IPS-18c (cell line): ENCODE measurements around the gene TBL2.
"Not testable (repeated sequence)": the region's sequence is repeated elsewhere in the genome, so short reads cannot be mapped to it uniquely, and the experiment has no call there.

Experiments used
- H3K4me3 ChIP-seq: 2 replicates; pipeline ENCODE4 v1.7.0; 2013; ENCODE audit warnings: low read depth, mild to moderate bottlenecking, low read length, moderate library complexity; ENCODE audit not compliant: insufficient read depth
- H3K9me3 ChIP-seq: one replicate; pipeline ENCODE4 v1.6.1; 2013; ENCODE audit warnings: mild to moderate bottlenecking, low read length, moderate library complexity; ENCODE audit not compliant: control insufficient read depth, insufficient read depth

Gene TBL2

GRCh38 chr7:73578342-73579128 lies at the start of gene TBL2:
Gene TBL2 (minus strand): TSS chr7:73578579. CDS start chr7:73578549, 30 bp downstream.
- H3K4me3 ChIP-seq: peak within 1 kb of the TSS; percentile 91
- no peaks in the 10 kb centered on the region for H3K9me3 ChIP-seq

GRCh38 chr7:73626814-73627213 lies 48.4 kb upstream of the TBL2 start:
- H3K4me3 ChIP-seq: no peak overlapping the region
- H3K9me3 ChIP-seq: no peaks in the 10 kb centered on the region

GRCh38 chr7:73625276-73625675 lies 46.9 kb upstream of the TBL2 start:
- Histone ChIP-seq H3K4me3 (no peak overlapping the region), H3K9me3 (no peaks in the 10 kb centered on the region)

- Histone ChIP-seq H3K4me3 (no peak overlapping the region), H3K9me3 (no peaks in the 10 kb centered on the region)
Observed at GRCh38 chr7:73624669-73625001, 46.3 kb upstream of the TBL2 start.

GRCh38 chr7:73623798-73624668 lies 45.7 kb upstream of the TBL2 start, which contains the start of gene MLXIPL:
Gene MLXIPL (minus strand): TSS chr7:73624522. CDS start chr7:73624492, 30 bp downstream.
- H3K4me3 ChIP-seq: peak within 1 kb of the TSS; percentile 71

GRCh38 chr7:73622909-73623797 lies 44.8 kb upstream of the TBL2 start:
- Histone ChIP-seq H3K9me3 (no peaks in the 10 kb centered on the region), H3K4me3 (peak overlapping the region; percentile 71)

More at GRCh38 chr7:73623798-73624668, 45.7 kb upstream of the TBL2 start, which contains the start of gene MLXIPL:
- H3K9me3 ChIP-seq: no peaks in the 10 kb centered on the region

GRCh38 chr7:73622527-73622908 lies 44.1 kb upstream of the TBL2 start:
- peak overlapping the region; percentile 71 for H3K4me3 ChIP-seq

GRCh38 chr7:73621168-73622063 lies 43.0 kb upstream of the TBL2 start:
- Histone ChIP-seq H3K9me3 (no peaks in the 10 kb centered on the region), H3K4me3 (no peak overlapping the region)

More at GRCh38 chr7:73622527-73622908, 44.1 kb upstream of the TBL2 start:
- H3K9me3 ChIP-seq: no peaks in the 10 kb centered on the region

- H3K9me3 ChIP-seq, H3K4me3 ChIP-seq: not testable (repeated sequence)
Observed at GRCh38 chr7:73619394-73619793, 41.0 kb upstream of the TBL2 start.

GRCh38 chr7:73618538-73618937 lies 40.2 kb upstream of the TBL2 start:
- H3K9me3 ChIP-seq: no peaks in the 10 kb centered on the region
- H3K4me3 ChIP-seq: no peak overlapping the region

GRCh38 chr7:73617520-73617919 lies 39.1 kb upstream of the TBL2 start:
- H3K9me3 ChIP-seq, H3K4me3 ChIP-seq: not testable (repeated sequence)

GRCh38 chr7:73615886-73616285 lies 37.5 kb upstream of the TBL2 start:
- H3K9me3 ChIP-seq: no peaks in the 10 kb centered on the region
- no peak overlapping the region for H3K4me3 ChIP-seq

GRCh38 chr7:73614937-73615336 lies 36.6 kb upstream of the TBL2 start:
- H3K9me3 ChIP-seq, H3K4me3 ChIP-seq: not testable (repeated sequence)

GRCh38 chr7:73613954-73614735 lies 35.8 kb upstream of the TBL2 start:
- Histone ChIP-seq H3K4me3 (no peak overlapping the region), H3K9me3 (no peaks in the 10 kb centered on the region)

GRCh38 chr7:73612598-73613269 lies 34.4 kb upstream of the TBL2 start:
- Histone ChIP-seq H3K4me3 (no peak overlapping the region), H3K9me3 (no peaks in the 10 kb centered on the region)
